NCI-H146 (cell line): ENCODE data around the gene MAVS.
"Not testable (repeated sequence)": the region's sequence is repeated elsewhere in the genome, so short reads cannot be mapped to it uniquely, and the experiment has no call there.

Experiments
- DNase-seq: peaks from one replicate; lab custom pipeline; 2025; lab: John Stamatoyannopoulos, UW

MAVS gene

GRCh38 chr20:3888622-3889488, 42.2 kb downstream of the MAVS start, which contains the start of gene PANK2:
PANK2 (plus strand) TSS chr20:3889387.
- DNase-seq = peak; percentile 99

- peak; percentile 45 for DNase-seq
Observed at GRCh38 chr20:3889489-3890397, 43.1 kb downstream of the MAVS start.

- DNase-seq = peak; percentile 39
Observed at GRCh38 chr20:3890398-3890751, 43.7 kb downstream of the MAVS start.

DNA sequence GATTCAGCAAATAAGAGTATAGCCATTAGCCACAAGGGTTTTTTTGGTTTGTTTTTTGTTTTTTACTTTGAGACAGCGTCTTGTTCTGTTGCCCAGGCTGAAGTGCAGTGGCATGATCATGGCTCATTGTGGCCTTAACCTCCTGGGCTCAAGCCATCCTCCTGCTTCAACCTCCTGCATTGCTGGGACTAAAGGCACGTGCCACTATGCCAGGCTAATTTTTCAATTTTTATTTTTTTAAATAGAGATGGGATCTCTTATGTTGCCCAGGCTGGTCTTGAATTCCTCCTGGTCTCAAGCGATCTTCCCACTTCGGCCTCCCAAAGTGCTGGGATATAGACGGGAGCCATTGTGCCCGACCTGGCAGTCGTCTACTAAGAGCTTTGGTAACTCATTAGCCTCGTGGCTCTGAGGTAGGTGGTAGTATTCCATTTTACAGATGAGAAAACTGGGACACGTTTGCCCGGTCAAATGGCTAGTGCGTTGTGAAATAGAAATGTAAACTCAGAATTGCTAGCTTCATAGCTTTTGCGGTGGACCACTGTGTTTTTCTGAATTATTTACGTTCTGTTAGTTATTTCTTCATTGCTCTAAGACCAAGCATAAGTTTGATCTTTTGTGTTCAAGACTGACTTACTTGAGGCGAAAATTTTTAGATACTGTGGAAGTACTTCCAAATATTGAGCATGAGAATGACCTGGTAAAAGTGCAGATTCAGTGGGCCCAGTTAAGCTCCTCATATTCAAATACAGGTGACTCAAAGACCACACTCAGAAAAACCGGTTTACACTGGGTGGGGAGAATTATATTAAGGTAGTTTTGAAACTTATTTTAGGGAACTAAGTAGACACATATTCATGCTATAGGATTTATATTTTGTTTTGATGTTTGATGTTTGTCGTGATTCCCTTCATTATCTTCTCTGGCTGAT, 44.6 kb downstream of the MAVS start:
- no peak for DNase-seq

- no peak for DNase-seq
Observed at GRCh38 chr20:3894796-3895195, 48.2 kb downstream of the MAVS start.

GRCh38 chr20:3896302-3896701, 49.7 kb downstream of the MAVS start:
- DNase-seq = no peak

- no peak for DNase-seq
Observed at GRCh38 chr20:3896853-3897583, 50.4 kb downstream of the MAVS start.

DNA sequence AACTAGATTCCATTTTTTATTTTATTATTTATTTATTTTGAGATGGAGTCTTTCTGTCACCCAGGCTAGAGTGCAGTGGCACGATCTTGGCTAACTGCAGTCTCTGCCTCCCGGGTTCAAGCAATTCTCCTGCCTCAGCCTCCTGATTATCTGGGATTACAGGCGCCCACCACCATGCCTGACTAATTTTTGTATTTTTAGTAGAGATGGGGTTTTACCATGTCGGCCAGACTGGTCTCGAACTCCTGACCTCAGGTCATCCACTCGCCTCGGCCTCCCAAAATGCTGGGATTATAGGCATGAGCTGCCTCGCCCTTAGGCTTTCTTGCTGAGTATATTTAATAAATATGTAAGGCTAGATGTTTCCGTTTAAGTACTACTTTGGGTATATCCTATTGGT, 51.5 kb downstream of the MAVS start:
- DNase-seq = not testable (repeated sequence)

- DNase-seq = no peak
Observed at GRCh38 chr20:3898639-3899038, 52.0 kb downstream of the MAVS start.

- DNase-seq = no peak
Observed at GRCh38 chr20:3900187-3900604, 53.6 kb downstream of the MAVS start.

GRCh38 chr20:3901028-3901705, 54.5 kb downstream of the MAVS start:
- no peak for DNase-seq

- DNase-seq = no peak
Observed at GRCh38 chr20:3901706-3902440, 55.2 kb downstream of the MAVS start.

- no peak for DNase-seq
Observed at GRCh38 chr20:3902446-3902845, 55.8 kb downstream of the MAVS start.

DNA sequence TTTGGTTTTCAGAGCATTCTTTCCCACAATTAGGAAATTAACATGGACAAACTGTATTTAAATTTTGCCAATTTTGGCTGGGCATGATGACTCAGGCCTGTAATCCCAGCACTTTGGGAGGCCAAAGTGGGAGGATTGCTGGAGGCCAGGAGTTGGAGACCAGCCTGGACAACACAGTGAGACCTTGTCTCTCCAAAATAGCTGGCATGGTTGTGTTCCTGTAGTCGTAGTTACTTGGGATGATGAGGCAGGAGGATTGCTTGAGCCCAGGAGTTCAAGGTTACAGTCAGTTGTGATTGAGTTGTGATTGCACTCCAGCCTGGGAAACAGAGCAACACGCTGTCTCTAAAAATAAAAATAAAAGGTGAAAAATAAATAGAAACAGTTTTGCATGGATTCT, 57.6 kb downstream of the MAVS start:
- no peak for DNase-seq

- DNase-seq = no peak
Observed at GRCh38 chr20:3904857-3905256, 58.2 kb downstream of the MAVS start.

DNA sequence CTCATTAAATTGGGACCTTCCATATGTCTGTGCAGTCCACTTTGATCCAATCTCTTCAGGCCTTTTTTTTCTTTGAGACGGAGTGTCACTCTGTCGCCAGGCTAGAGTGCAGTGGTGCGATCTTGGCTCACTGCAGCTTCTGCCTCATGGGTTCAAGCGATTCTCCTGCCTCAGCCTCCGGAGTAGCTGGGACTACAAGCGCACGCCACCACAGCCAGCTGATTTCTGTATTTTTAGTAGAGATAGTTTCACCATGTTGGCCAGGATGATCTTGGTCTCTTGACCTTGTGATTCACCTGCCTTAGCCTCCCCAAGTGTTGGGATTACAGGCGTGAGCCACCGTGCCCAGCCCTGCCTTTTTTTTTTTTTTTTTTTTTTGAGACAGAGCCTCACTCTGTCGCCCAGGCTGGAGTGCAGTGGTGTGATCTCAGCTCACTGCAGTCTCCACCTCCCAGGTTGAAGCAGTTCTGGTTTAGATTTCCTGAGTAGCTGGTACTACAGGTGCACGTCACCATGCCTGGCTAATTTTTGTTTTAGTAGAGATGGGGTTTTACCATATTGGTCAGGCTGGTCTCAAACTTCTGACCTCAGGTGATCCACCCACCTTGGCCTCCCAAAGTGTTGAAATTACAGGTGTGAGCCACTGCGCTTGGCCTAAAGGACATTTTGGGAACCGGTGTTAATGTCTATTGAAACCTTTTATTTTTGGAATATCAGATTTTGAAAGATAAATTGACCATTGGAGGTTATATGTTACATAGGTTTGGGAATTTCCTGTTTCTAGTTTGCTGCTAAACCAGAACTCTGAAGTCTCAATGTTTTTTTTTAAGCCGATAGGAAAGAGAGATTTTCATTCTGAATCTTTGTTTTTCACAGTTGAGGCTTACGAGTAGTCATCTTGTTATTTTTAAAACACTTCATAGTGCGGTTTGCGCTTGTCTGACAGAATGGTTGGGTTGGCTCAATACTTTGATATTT, 60.4 kb downstream of the MAVS start:
- not testable (repeated sequence) for DNase-seq

DNA sequence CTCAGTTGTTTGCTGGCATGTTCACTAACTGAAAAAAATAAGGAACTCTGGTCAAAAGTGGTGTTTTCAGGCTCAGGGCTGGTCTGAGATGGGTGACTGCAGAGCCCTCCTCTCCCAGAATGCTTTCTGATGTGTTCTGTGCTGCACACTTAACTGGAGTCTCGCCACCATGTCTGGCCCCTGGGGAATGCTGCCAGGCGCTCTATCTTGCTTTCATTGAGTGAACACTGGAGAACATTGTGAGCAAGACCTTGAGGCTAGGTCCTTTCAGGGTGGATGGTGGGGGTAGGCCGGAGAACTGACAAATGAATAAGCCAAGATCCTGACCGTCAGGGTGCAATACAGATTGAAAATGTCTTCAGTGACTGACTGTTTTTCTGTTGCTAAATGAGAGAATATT, 62.0 kb downstream of the MAVS start:
- no peak for DNase-seq

GRCh38 chr20:3909952-3910366, 63.3 kb downstream of the MAVS start:
- DNase-seq = no peak

DNA sequence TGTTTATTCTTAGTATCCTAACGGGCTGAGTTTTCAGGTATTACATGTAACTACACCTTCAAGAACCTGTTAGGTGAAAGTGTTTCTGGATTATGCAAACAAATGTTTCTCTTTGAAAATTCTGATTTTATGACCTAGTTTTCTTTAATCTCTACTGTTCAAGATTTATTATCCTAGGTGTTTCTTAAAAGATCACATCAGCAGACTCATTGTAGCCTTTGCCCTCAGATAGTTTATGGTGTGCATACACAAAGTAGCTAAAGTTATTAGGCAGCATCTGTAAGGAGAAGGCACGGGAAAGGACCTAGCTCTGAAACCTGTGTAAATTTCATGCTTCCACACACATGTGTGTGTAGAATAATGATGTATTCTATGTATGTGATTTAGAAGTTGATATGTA, 64.2 kb downstream of the MAVS start:
- no peak for DNase-seq
